HCT116 (cell line): ENCODE results near the gene ST6GAL2.

Experiments used
- CEBPB ChIP-seq: IDR thresholded peaks from 2 replicates; pipeline ENCODE4 v1.6.1; 2012; ENCODE audit warnings: low read depth
- CTCF ChIP-seq, 3 experiments: fragments of 200-600 bp in 1 of 3; sonication (generic) in 1 of 3; IDR thresholded peaks in 2 of 3; conservative IDR thresholded peaks in 1 of 3; 2 replicates each; pipeline ENCODE4 v1.5.1; 2012 to 2017; ENCODE audit warnings: low read depth in 2 of 3, low read length in 2 of 3, antibody characterized with exemption in 1 of 3, borderline replicate concordance in 1 of 3, control low read depth in 1 of 3, mild to moderate bottlenecking in 1 of 3, mixed read lengths in 1 of 3, mixed run types in 1 of 3, moderate library complexity in 1 of 3; ENCODE audit not compliant: insufficient read depth in 1 of 3
- ELF1 ChIP-seq: IDR thresholded peaks from 2 replicates; pipeline ENCODE4 v1.6.1; 2012; ENCODE audit warnings: low read depth, borderline replicate concordance
- EZH2 ChIP-seq: fragments of 200-600 bp; sonication (generic); IDR thresholded peaks from 2 replicates; pipeline ENCODE4 v1.6.1; 2017; ENCODE audit warnings: antibody characterized with exemption, mixed run types
- EZH2phosphoT487 ChIP-seq: fragments of 200-600 bp; IDR thresholded peaks from 2 replicates; pipeline ENCODE4 v1.6.1; 2018; ENCODE audit warnings: antibody characterized with exemption, borderline replicate concordance
- POLR2A ChIP-seq: IDR thresholded peaks from 2 replicates; pipeline ENCODE4 v1.7.0; 2011; ENCODE audit warnings: borderline replicate concordance; ENCODE audit not compliant: insufficient read depth, insufficient read length; ENCODE audit errors: extremely low read depth
- POLR2AphosphoS5 ChIP-seq: IDR thresholded peaks from 2 replicates; pipeline ENCODE4 v1.6.1; 2011; ENCODE audit warnings: mild to moderate bottlenecking, low read depth, low read length, moderate library complexity
- RAD21 ChIP-seq: IDR thresholded peaks from 2 replicates; pipeline ENCODE4 v1.6.1; 2012; ENCODE audit warnings: low read depth, mild to moderate bottlenecking
- SP1 ChIP-seq: IDR thresholded peaks from 2 replicates; pipeline ENCODE4 v1.6.1; 2012; ENCODE audit warnings: low read depth
- SRF ChIP-seq: IDR thresholded peaks from 2 replicates; pipeline ENCODE4 v1.6.1; 2012; ENCODE audit warnings: low read depth
- YY1 ChIP-seq: IDR thresholded peaks from 2 replicates; pipeline ENCODE4 v1.6.1; 2011; ENCODE audit warnings: low read length, low read depth, moderate library complexity, mild to moderate bottlenecking; ENCODE audit not compliant: insufficient replicate concordance; ENCODE audit errors: extremely low read depth
- TF ChIP-seq, protein P1 (sequence below): IDR thresholded peaks from 2 replicates; pipeline ENCODE4 v1.6.1; 2012; ENCODE audit warnings: low read depth

- TF ChIP-seq SP1 (no peak), RAD21 (no peak), POLR2A (no peak), CEBPB (no peak), ELF1 (no peak), CTCF (IDR thresholded peaks at IDR 0.05 in 2 of 3, conservative IDR thresholded peaks at IDR 0.05 in 1 of 3; ENCODE audit: borderline replicate concordance in 1 of 3, insufficient read depth in 1 of 3, low read depth in 2 of 3, low read length in 2 of 3) (no peak), EZH2 (no peak), POLR2AphosphoS5 (no peak), YY1 (no peak), EZH2phosphoT487 (no peak), SRF (no peak)
- TF ChIP-seq, protein P1, sequence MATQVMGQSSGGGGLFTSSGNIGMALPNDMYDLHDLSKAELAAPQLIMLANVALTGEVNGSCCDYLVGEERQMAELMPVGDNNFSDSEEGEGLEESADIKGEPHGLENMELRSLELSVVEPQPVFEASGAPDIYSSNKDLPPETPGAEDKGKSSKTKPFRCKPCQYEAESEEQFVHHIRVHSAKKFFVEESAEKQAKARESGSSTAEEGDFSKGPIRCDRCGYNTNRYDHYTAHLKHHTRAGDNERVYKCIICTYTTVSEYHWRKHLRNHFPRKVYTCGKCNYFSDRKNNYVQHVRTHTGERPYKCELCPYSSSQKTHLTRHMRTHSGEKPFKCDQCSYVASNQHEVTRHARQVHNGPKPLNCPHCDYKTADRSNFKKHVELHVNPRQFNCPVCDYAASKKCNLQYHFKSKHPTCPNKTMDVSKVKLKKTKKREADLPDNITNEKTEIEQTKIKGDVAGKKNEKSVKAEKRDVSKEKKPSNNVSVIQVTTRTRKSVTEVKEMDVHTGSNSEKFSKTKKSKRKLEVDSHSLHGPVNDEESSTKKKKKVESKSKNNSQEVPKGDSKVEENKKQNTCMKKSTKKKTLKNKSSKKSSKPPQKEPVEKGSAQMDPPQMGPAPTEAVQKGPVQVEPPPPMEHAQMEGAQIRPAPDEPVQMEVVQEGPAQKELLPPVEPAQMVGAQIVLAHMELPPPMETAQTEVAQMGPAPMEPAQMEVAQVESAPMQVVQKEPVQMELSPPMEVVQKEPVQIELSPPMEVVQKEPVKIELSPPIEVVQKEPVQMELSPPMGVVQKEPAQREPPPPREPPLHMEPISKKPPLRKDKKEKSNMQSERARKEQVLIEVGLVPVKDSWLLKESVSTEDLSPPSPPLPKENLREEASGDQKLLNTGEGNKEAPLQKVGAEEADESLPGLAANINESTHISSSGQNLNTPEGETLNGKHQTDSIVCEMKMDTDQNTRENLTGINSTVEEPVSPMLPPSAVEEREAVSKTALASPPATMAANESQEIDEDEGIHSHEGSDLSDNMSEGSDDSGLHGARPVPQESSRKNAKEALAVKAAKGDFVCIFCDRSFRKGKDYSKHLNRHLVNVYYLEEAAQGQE: no peak
Observed at GRCh38 chr2:106919012-106919411, 33.0 kb upstream of the ST6GAL2 start.
